Smooth muscle cell (in vitro differentiated cells): ENCODE measurements around the gene TRMT112. TPM values are rescaled to one million over a fixed set of nuclear protein-coding genes. Genes with fewer than 3 reads are reported as not detected.

Experiments
- DNase-seq: peaks from one replicate; lab custom pipeline; 2025; ENCODE audit not compliant: unreplicated experiment; lab: John Stamatoyannopoulos, UW
- H2AFZ ChIP-seq: fragments of 200-600 bp; sonication (generic); 2 replicates; pipeline ENCODE4 v1.6.0; 2016; ENCODE audit warnings: antibody characterized with exemption, low read depth, mild to moderate bottlenecking
- H3F3A ChIP-seq: fragments of 200-600 bp; sonication (generic); 2 replicates; pipeline ENCODE4 v1.6.0; 2017; ENCODE audit warnings: antibody characterized with exemption, low read depth
- H3K27ac ChIP-seq: fragments of 200-600 bp; sonication (generic); 2 replicates; pipeline ENCODE4 v1.5.1; 2016; ENCODE audit warnings: low read depth, mild to moderate bottlenecking
- H3K27me3 ChIP-seq: fragments of 200-600 bp; sonication (generic); 2 replicates; pipeline ENCODE4 v1.6.1; 2016; ENCODE audit warnings: low read depth, mild to moderate bottlenecking
- H3K36me3 ChIP-seq: fragments of 200-600 bp; sonication (generic); 2 replicates; pipeline ENCODE4 v1.5.1; 2016; ENCODE audit warnings: low read depth
- H3K4me1 ChIP-seq: fragments of 200-600 bp; sonication (generic); 2 replicates; pipeline ENCODE4 v1.5.1; 2016; ENCODE audit warnings: low read depth
- H3K4me2 ChIP-seq: fragments of 200-600 bp; sonication (generic); 2 replicates; pipeline ENCODE4 v1.6.0; 2016; ENCODE audit warnings: mild to moderate bottlenecking
- H3K4me3 ChIP-seq: fragments of 200-600 bp; sonication (generic); 2 replicates; pipeline ENCODE4 v1.5.1; 2016; ENCODE audit warnings: mild to moderate bottlenecking
- H3K79me2 ChIP-seq: fragments of 200-600 bp; sonication (generic); 2 replicates; pipeline ENCODE4 v1.6.0; 2016; ENCODE audit warnings: low read depth, mild to moderate bottlenecking
- H3K9ac ChIP-seq: fragments of 200-600 bp; sonication (generic); 2 replicates; pipeline ENCODE4 v1.6.0; 2016; ENCODE audit warnings: low read depth
- H3K9me3 ChIP-seq: fragments of 200-600 bp; sonication (generic); replicated peaks from 2 replicates; pipeline ENCODE4 v1.5.1; 2016; ENCODE audit warnings: low read depth
- H4K20me1 ChIP-seq: fragments of 200-600 bp; sonication (generic); 2 replicates; pipeline ENCODE4 v1.6.0; 2016; ENCODE audit warnings: low read depth
- WGBS: methylation state at CpG from one replicate; pipeline ENCODE4 v1.1.7; 2016; ENCODE audit warnings: low lambda C conversion rate; 5-methylcytosine and 5-hydroxymethylcytosine counted together
- polyA plus RNA-seq: library from polyadenylated mRNA; unstranded; fragments of >200 nt; fragmentation: Nextera tagmentation; extraction: Ambion mirVana; gene quantifications from 2 replicates; pipeline ENCODE4 v1.2.1, GENCODE V29; 2016
- total RNA-seq: library from RNA; depleted of rRNA; stranded (reverse); fragments of >200 nt; gene quantifications from 2 replicates; pipeline ENCODE4 v1.2.3, GENCODE V29; 2014
- TF ChIP-seq, protein P1 (sequence below): fragments of 200-600 bp; sonication (generic); IDR thresholded peaks from 2 replicates; pipeline ENCODE4 v1.5.1; 2017; ENCODE audit warnings: borderline replicate concordance, mild to moderate bottlenecking, antibody characterized with exemption; ENCODE audit not compliant: insufficient read depth, poor library complexity, severe bottlenecking

The TRMT112 gene
- total and polyA plus RNA-seq, 2 experiments from 2014 or later = 285 to 327 TPM

DNA sequence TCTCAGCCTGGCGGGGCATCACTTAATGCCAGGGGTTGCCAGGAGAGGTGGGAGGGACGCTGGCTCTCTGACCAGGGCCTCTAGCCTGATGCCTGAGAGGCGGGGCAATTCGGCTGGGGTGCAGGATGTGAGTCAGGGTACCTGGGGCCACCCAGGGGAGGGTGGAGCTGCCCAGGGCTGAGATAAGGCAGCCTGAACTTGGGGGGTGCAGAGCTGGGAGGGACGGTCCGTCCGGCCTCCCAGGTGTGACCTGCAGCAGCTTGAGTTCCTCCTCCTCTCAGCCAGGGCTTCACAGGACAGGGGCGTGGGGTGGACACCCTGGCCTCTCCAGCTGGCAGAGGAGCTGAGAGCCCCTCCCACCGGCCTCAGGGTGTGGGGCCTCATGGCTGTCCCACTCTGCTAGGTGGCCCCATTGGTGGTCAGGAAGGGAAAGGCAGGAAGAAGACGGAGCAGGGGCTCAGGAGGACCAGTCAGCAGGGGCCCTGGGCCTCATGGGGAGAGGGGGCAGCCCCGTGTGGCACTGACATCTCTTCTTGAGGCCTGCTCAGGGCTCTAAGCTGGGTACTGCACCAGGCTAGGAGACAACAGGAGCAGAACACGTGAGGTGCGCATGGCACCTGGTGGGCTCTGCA is 40.7 kb upstream of the TRMT112 start:
- Histone ChIP-seq H2AFZ (no peak overlapping the region), H3K4me1 (peaks cover 22% of the 10 kb centered on the region), H3K4me2 (peak overlapping the region; percentile 96), H3K9ac (peak overlapping the region; percentile 91), H3K79me2 (peaks cover 12% of the 10 kb centered on the region), H3K4me3 (peak overlapping the region; percentile 82), H4K20me1 (peaks cover 13% of the 10 kb centered on the region), H3K36me3 (no peaks in the 10 kb centered on the region), H3K27ac (peak overlapping the region; percentile 93), H3F3A (peaks cover 8% of the 10 kb centered on the region), H3K9me3 (no peaks in the 10 kb centered on the region), H3K27me3 (no peaks in the 10 kb centered on the region)
- WGBS = 61% methylated on average over 13 of the region's 13 CpGs
- TF ChIP-seq, protein P1, sequence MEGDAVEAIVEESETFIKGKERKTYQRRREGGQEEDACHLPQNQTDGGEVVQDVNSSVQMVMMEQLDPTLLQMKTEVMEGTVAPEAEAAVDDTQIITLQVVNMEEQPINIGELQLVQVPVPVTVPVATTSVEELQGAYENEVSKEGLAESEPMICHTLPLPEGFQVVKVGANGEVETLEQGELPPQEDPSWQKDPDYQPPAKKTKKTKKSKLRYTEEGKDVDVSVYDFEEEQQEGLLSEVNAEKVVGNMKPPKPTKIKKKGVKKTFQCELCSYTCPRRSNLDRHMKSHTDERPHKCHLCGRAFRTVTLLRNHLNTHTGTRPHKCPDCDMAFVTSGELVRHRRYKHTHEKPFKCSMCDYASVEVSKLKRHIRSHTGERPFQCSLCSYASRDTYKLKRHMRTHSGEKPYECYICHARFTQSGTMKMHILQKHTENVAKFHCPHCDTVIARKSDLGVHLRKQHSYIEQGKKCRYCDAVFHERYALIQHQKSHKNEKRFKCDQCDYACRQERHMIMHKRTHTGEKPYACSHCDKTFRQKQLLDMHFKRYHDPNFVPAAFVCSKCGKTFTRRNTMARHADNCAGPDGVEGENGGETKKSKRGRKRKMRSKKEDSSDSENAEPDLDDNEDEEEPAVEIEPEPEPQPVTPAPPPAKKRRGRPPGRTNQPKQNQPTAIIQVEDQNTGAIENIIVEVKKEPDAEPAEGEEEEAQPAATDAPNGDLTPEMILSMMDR = no peak
- no peak for DNase-seq

DNA sequence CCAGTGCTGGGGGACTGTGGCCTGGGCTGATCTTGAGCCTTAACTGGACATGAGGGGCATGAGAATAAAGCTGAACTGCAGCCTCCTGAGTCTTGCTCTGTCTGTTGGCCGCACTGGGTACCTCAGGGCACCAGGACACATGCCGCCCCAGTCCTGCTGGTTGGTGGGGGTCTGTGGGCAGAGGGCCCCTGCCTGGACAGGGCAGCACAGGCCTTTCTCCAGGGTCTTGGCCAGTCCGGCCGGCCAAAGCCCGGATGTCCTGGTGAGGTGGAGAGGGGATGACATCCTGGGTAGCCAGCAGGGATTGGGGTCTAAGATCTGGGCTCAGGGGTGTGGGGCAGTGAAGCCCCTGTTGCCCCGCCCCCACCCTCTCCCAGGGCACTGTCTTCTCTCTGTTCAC is 40.1 kb upstream of the TRMT112 start:
- Histone ChIP-seq H3K9me3 (no peaks in the 10 kb centered on the region), H3K4me3 (no peak overlapping the region), H2AFZ (no peak overlapping the region), H3K27me3 (no peaks in the 10 kb centered on the region), H3K27ac (peak overlapping the region; percentile 93), H3K36me3 (no peaks in the 10 kb centered on the region), H3F3A (peaks cover 8% of the 10 kb centered on the region), H4K20me1 (peaks cover 13% of the 10 kb centered on the region), H3K9ac (no peak overlapping the region), H3K4me1 (peaks cover 22% of the 10 kb centered on the region), H3K4me2 (peak overlapping the region; percentile 96), H3K79me2 (peaks cover 12% of the 10 kb centered on the region)
- DNase-seq = no peak
- WGBS = 95% methylated on average over 6 of the region's 6 CpGs
- TF ChIP-seq, protein P1 = no peak

DNA sequence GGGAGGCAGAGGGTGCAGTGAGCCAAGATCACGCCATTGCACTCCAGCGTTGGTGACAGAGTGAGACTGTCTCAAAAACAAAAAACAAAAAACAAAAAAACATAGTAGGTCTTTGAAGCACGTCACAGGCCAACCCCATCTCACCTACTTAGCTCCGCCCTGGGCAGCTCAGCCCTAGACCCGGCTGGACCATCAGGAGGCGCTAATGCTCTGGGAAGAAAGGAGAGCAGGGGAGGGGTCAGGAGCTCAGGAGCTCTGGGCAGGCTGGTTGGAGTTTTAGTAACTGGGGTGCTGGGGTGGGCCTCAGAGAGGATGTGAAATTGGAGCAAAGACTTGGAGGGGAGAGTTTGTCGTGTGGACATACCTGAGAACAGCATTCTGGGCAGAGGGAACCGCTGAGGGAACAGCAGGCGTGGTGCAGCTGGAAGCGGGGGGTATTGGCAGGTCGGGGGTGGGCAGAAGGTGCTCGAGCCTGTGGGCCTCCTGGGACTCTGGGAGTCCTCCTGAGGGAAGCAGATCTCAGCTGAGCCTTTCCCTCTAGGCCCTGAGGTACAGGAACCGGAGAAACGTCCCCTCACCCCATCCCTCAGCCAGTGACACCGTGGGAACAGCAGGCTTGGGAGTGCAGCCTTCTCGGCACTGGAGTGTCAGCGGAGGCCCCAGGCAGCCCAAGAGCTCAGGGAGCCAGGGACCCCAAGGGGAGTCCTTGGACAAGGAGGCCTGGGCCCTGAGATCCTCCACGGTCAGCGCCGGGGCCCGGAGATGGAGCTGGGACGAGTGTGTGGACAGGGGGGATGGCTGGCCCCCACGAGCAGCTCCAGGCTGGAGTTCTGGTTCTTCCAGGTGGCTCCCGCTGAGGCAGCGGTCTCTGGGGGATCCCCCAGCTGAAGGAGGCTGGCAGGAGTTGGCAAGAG is 39.4 kb upstream of the TRMT112 start:
- H3K9ac ChIP-seq = no peak overlapping the region
- H3K36me3 ChIP-seq = no peaks in the 10 kb centered on the region
- TF ChIP-seq, protein P1 = peak; percentile 51
- 78% methylated on average over 25 of the region's 25 CpGs for WGBS
- H3K4me2 ChIP-seq = no peak overlapping the region
- no peak overlapping the region for H2AFZ ChIP-seq
- no peaks in the 10 kb centered on the region for H3K27me3 ChIP-seq
- H3K9me3 ChIP-seq = no peaks in the 10 kb centered on the region
- H3K27ac ChIP-seq = peak overlapping the region; percentile 93
- H3K4me1 ChIP-seq = peaks cover 22% of the 10 kb centered on the region
- H3K79me2 ChIP-seq = peaks cover 12% of the 10 kb centered on the region
- peaks cover 8% of the 10 kb centered on the region for H3F3A ChIP-seq
- no peak overlapping the region for H3K4me3 ChIP-seq
- peaks cover 13% of the 10 kb centered on the region for H4K20me1 ChIP-seq
- DNase-seq = no peak
